ENCODE results near the gene PEDS1.
"Not testable (repeated sequence)": the region's sequence is repeated elsewhere in the genome, so short reads cannot be mapped to it uniquely, and the experiment has no call there.

The PEDS1 gene

DNA sequence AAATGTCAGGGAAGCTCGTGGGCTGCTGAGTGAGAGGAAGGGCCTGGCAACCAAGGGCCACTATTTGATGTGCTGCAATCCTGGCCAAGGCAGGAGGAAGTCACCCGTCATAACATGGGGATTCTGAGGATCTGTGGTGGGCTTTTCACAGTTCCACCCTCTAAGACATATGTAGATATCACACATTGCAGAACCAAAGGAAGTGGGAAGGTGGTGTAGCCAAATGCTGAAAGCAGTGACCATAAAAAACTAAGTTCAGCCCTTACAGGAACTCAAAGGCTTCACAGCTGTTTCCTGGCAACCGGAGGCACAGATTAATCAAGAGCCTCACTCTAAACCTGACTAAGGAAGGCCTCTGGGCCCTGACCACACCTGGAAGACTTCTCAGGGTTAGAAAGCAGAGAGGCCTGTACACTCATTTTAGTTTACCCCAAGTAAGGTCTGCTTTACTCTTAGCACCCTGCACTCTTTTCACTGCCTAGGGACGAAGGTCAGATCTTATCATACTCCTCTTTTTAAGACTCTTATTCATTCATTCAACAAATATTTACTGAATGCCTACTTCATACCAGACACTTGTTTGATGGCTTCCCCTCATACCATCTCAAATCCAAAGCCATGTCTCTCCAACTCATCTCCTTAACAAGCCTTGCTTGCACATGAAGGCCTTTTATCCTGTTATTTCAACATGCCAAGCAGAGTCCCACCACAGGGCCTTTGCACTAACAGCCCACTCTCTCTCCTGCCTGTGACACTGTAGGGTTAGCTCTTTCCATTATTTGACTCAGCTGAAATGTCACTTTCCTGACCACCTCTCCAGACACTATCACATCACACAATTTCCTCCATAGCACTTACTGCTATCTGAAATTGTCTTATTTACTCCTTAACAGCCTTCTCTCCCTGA, 43.1 kb downstream of the PEDS1 start:
- TF ChIP-seq JUND (IDR thresholded peaks at IDR 0.05; ENCODE audit: low read depth) = no peak
- in situ Hi-C loops (cut with HindIII; ENCODE audit: low pct_unique_long_range_greater_than_20kb, low sequenced_read_pairs) = no loop called here
- DNase-seq (ENCODE audit: low read depth in 1 of 2, low spot score in 1 of 2) = peak in 1 of 2 experiments; percentile 56

DNA sequence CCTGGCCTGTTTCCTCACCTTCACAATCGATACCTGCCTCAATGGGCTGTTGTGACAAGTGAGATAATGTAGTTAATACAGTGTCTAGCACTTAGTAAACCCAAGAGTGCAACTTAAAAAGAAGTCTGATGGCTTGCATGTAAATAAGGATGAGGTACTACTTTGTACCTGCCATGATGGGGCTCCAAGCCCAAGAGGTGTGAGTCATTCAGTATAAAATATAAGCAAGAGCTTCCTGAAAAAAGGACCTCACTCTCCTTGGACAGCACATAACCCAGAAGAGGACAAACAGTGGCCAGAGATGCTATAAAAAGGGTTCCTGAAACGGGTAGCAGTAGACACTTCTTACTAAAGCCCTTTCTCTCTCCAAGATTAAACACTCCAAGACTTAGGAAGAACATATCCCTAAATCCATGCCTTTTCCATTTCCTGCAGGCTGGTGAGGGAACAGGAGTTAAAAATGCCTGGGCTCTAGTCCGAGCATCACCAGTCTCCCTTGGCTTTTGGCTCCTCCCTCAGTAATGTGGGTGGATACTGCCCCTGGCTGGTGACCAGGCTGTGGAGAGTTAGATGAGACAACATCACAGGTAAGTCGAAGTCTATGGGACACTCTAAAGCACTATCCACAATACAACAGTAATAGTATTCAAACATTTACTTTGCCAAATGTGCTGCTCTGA, 44.8 kb downstream of the PEDS1 start:
- peak in 1 of 2 experiments; percentile 60 for DNase-seq (ENCODE audit: low read depth in 1 of 2, low spot score in 1 of 2)
- in situ Hi-C loops (cut with HindIII; ENCODE audit: low pct_unique_long_range_greater_than_20kb, low sequenced_read_pairs) = no loop called here
- no peak for TF ChIP-seq JUND (IDR thresholded peaks at IDR 0.05; ENCODE audit: low read depth)

DNA sequence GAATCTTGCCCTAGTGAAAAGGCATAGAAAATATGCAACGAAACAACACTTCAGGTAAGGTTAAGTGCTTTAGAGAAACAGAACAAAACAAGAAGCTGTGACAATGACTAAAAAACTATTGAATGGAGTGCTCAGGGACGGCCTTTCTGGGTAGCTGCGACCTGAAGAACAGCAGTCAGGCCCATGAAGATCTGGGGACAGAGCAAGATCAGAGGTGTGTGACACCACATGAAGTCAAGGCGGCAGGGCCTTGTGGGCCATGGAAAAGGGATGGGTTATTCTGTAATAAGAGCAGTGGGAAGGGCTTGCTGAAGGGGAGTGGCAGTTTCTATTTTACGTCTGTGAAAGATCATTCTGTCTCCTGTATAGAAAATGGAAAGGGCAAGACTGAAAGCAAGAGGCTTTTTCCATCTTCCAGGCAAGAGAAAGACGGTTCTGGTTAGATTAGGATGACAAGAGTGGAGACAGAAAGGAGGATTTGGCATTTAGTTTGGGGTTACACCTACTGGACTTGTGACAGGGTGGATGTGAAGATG, 45.7 kb downstream of the PEDS1 start:
- DNase-seq (ENCODE audit: low read depth in 1 of 2, low spot score in 1 of 2) = no peak
- no peak for TF ChIP-seq JUND (IDR thresholded peaks at IDR 0.05; ENCODE audit: low read depth)
- in situ Hi-C loops (cut with HindIII; ENCODE audit: low pct_unique_long_range_greater_than_20kb, low sequenced_read_pairs) = no loop called here

DNA sequence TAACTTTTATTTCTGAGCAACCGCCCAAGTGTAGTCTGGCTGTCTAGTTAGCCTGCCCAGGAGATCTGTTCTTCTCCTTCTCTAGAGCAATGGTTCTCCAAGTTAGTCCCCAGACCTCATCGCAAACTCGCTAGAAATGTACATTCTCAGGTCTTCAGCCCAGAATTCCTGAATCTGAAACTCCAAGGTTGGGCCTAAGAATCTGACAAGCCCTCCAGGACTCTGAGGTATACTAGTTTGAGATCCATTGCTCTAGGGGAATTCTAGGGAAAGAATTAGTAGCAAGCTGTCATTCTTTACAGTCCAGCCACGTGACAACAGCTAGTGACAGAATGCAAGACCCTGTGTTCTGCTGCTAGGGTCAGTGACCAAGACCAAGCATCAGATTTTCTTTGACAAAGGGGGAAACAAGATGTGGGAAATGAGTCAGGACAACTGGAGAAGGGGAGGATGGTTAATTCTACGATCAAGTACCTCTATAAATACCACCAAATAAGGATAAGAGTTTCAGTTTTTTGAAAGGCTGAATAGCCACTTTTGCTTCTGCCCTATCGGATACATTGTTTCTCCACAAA, 46.4 kb downstream of the PEDS1 start:
- TF ChIP-seq JUND (IDR thresholded peaks at IDR 0.05; ENCODE audit: low read depth) = no peak
- DNase-seq (ENCODE audit: low read depth in 1 of 2, low spot score in 1 of 2) = no peak
- in situ Hi-C loops (cut with HindIII; ENCODE audit: low pct_unique_long_range_greater_than_20kb, low sequenced_read_pairs) = no loop called here

DNA sequence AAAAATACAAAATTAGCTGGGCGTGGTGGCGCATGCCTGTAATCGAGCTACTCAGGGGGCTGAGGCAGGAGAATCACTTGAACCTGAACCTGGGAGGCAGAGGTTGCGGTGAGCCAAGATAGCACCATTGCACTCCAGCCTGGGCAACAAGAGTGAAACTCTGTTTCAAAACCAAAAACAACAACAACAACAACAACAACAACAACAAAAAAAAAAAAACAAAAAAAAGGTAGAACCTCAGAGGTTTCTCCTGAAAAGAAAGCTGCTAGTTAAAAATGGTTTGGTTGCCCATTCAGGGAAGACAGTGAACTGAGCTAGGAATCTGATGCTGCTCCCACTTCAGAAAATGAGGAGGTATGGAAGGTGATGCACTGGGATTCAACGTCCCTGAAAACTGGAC, 46.9 kb downstream of the PEDS1 start:
- DNase-seq (ENCODE audit: low read depth in 1 of 2, low spot score in 1 of 2); in situ Hi-C loops (cut with HindIII; ENCODE audit: low pct_unique_long_range_greater_than_20kb, low sequenced_read_pairs): not testable (repeated sequence)
